ENCODE measurements around the gene UGT1A10. TPM values are rescaled to one million over a fixed set of nuclear protein-coding genes. Genes with fewer than 3 reads are reported as not detected.
A peak's percentile ranks its signal among the peaks of the same experiment; 100 is the strongest.
"Not testable (repeated sequence)": the region's sequence is repeated elsewhere in the genome, so short reads cannot be mapped to it uniquely, and the experiment has no call there.

UGT1A10 gene
- total and polyA plus RNA-seq, 8 donors: 0.09 TPM; not detected in 7

DNA sequence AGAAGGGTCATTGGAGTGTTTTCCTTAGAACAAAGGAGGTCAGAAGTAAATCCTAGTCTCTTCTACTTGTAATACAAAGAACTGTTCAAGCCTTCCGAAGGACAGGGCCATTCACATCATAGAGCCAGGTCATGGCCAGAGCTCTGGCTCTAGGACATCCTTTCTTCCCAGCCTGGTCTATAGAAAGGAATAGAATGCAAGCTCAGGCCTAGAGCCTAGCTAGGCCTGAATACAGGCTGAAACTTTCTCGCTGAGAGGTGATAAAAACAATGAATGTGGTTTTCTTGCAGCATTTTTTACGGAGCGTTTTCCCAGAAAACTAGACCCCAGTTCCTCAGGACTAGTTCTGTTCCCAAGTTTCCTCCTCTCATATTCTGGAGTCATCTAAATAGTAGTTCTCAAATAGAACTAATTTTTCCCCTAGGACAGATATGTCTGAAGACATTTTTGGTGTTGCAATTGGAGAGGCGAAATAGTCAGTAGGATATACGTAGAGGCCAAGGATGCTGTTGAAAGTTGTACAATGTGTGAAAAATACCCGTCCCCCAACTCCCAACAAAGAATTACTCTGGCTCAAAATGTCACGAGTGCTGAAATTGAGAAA, 63.3 kb downstream of the UGT1A10 start:
- no peak for DNase-seq
- FAIRE-seq: no peak
- H3K4me1 ChIP-seq: peaks cover 0 to 8% (median 4%) of the 10 kb centered on the region in 3 donors
- no peak overlapping the region for H3K27ac ChIP-seq
- H3K9me3 ChIP-seq: no peaks in the 10 kb centered on the region
- no peak overlapping the region for H3K4me3 ChIP-seq
- intact Hi-C loops (cut with DNase I): no loop called here
- TF ChIP-seq, protein P1, sequence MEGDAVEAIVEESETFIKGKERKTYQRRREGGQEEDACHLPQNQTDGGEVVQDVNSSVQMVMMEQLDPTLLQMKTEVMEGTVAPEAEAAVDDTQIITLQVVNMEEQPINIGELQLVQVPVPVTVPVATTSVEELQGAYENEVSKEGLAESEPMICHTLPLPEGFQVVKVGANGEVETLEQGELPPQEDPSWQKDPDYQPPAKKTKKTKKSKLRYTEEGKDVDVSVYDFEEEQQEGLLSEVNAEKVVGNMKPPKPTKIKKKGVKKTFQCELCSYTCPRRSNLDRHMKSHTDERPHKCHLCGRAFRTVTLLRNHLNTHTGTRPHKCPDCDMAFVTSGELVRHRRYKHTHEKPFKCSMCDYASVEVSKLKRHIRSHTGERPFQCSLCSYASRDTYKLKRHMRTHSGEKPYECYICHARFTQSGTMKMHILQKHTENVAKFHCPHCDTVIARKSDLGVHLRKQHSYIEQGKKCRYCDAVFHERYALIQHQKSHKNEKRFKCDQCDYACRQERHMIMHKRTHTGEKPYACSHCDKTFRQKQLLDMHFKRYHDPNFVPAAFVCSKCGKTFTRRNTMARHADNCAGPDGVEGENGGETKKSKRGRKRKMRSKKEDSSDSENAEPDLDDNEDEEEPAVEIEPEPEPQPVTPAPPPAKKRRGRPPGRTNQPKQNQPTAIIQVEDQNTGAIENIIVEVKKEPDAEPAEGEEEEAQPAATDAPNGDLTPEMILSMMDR (IDR thresholded peaks at IDR 0.05): no peak
- H3K27me3 ChIP-seq: no peaks in the 10 kb centered on the region
- H3K36me3 ChIP-seq: no peaks in the 10 kb centered on the region
- ATAC-seq: peak in 1 of 4 donors; percentile 12
- WGBS, 2 donors: 92% methylated on average over 8 of the region's 8 CpGs

DNA sequence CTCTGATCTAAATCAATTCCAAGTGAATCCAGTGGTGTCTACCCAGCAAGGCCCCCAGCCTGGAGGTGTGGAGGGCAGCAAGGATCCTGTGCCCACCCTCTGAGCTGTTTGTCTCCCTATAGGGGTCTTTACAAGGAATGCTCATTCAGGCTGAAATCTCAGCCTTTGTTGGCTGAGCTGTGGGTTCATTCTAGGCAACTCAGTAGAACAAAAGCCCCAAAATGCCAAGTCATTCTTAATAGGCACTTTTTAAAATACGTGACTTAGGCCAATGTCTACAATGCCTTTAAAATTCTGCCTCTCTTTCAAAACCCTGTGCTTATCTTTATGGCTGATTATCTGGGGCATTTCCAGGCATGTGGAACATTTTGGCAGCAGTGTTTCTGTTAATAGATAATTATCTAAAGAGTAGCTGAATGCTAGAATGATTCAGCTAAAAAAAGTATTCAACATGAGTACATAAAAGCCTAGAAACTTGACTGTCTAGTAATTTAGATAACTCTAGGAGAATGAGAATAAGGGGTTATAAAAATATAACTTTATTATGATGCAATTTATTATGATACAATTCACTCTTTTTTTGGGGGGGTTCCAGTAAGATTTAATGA, 63.9 kb downstream of the UGT1A10 start:
- peak; percentile 91 to 99 (median 94) for ATAC-seq
- Histone ChIP-seq H3K27ac (no peak overlapping the region), H3K27me3 (no peaks in the 10 kb centered on the region), H3K4me1 (peaks cover 0 to 8% (median 4%) of the 10 kb centered on the region in 3 donors), H3K36me3 (no peaks in the 10 kb centered on the region), H3K9me3 (no peaks in the 10 kb centered on the region), H3K4me3 (no peak overlapping the region)
- intact Hi-C loops (cut with DNase I): no loop called here
- TF ChIP-seq, protein P1 (IDR thresholded peaks at IDR 0.05): no peak
- 4 to 11% methylated on average over 1 of the region's 1 CpG for WGBS, 2 donors
- DNase-seq: peak in 2 of 6 donors; percentile 34 to 42
- FAIRE-seq: peak; percentile 47

DNA sequence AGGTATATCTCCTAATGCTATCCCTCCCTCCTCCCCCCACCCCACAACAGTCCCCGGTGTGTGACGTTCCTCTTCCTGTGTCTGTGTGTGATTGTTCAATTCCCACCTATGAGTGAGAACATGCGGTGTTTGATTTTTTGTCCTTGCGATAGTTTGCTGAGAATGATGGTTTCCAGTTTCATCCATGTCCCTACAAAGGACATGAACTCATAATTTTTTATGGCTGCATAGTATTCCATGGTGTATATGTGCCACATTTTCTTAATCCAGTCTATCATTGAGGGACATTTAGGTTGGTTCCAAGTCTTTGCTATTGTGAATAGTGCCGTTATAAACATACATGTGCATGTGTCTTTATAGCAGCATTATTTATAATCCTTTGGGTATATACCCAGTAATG, 64.6 kb downstream of the UGT1A10 start:
- H3K27ac ChIP-seq; H3K27me3 ChIP-seq; H3K9me3 ChIP-seq; DNase-seq; ATAC-seq; intact Hi-C loops (cut with DNase I); H3K36me3 ChIP-seq; FAIRE-seq; H3K4me3 ChIP-seq: not testable (repeated sequence)
- H3K4me1 ChIP-seq: peaks cover 3 to 11% (median 4%) of the 10 kb centered on the region in 3 donors
- WGBS, 2 donors: 84 to 93% methylated on average over 5 of the region's 5 CpGs

DNA sequence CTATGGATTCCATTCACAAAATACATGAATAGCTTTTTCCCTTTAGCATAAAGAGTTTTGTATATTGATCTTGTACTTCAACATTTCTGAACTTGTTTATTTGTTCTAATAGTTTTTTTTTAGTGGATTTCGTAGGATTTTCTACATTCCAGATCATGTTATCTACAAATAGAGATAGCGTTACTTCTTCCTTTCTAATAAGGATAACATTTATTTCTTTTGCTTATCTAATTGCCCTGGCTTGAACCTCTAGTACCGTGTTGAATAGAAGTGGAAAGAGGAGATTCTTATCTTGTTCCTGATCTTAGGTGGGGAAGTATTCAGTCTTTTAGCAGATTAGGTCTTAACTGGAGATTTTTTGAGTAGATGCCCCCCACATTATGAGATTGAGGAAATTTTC, 66.0 kb downstream of the UGT1A10 start:
- H3K9me3 ChIP-seq: no peaks in the 10 kb centered on the region
- FAIRE-seq: no peak
- no peaks in the 10 kb centered on the region for H3K36me3 ChIP-seq
- H3K4me1 ChIP-seq: peaks cover 4 to 16% (median 6%) of the 10 kb centered on the region in 3 donors
- TF ChIP-seq, protein P1 (IDR thresholded peaks at IDR 0.05): no peak
- 45 to 47% methylated on average over 3 of the region's 3 CpGs for WGBS, 2 donors
- DNase-seq: no peak
- no peaks in the 10 kb centered on the region for H3K27me3 ChIP-seq
- ATAC-seq: no peak
- intact Hi-C loops (cut with DNase I): no loop called here
- H3K4me3 ChIP-seq: no peak overlapping the region
- H3K27ac ChIP-seq: no peak overlapping the region

DNA sequence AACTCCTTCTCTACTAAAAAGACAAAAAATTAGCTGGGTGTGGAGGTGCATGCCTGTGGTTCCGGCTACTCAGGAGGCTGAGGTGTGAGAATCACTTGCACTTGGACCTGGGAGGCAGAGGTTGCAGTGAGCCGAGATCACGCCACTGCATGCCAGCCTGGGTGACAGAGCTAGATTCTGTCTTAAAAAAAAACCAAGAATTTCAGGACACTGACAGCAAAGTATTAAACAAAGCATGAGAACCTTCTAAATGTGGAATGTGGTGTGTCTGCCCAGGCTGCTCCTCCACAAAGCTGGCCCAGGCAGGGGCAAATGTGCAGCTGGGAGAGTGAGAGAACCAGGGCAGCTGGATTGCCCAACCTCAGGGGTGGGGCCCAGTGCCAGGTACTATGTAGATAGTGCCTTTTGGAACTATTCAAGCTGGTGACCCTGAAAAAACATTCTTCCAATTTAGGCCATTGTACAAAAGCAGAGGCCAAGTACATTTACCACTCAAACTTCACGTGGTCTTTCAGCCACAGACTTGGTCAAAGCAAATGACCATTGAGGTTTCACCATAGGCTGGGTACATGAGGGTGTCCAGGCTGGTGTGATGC, 69.8 kb downstream of the UGT1A10 start:
- TF ChIP-seq, protein P1 (IDR thresholded peaks at IDR 0.05): no peak
- peak; percentile 64 to 88 (median 76) for DNase-seq
- Histone ChIP-seq H3K9me3 (no peaks in the 10 kb centered on the region), H3K36me3 (no peaks in the 10 kb centered on the region), H3K4me1 (peaks cover 0 to 9% (median 6%) of the 10 kb centered on the region in 3 donors), H3K4me3 (no peak overlapping the region), H3K27me3 (no peaks in the 10 kb centered on the region), H3K27ac (peak overlapping the region in 1 of 4 donors; percentile 9)
- ATAC-seq: peak; percentile 95 to 100 (median 98)
- FAIRE-seq: no peak
- intact Hi-C loops (cut with DNase I): no loop called here
- 30 to 33% methylated on average over 4 of the region's 4 CpGs for WGBS, 2 donors

Data from pancreas (tissue), 10 donors.